Endothelial cell (in vitro differentiated cells): Measurements from ENCODE around the gene SMARCD2. TPM values are rescaled to one million over a fixed set of nuclear protein-coding genes. Genes with fewer than 3 reads are reported as not detected.

Experiments used
- DNase-seq: peaks from one replicate; pipeline ENCODE4 v3.0.0; 2021; ENCODE audit warnings: low spot score
- H3K27ac Mint-ChIP-seq: one replicate; pipeline ENCODE4 v1.8.0; 2021; ENCODE audit warnings: mixed read lengths, inconsistent platforms; ENCODE audit not compliant: unreplicated experiment
- H3K27me3 Mint-ChIP-seq: one replicate; pipeline ENCODE4 v1.8.0; 2021; ENCODE audit warnings: mild to moderate bottlenecking, moderate library complexity, mixed read lengths, inconsistent platforms; ENCODE audit not compliant: unreplicated experiment
- H3K36me3 Mint-ChIP-seq: one replicate; pipeline ENCODE4 v1.8.0; 2021; ENCODE audit warnings: mild to moderate bottlenecking, low read depth, mixed read lengths, inconsistent platforms; ENCODE audit not compliant: unreplicated experiment
- H3K4me1 Mint-ChIP-seq: one replicate; pipeline ENCODE4 v1.8.0; 2021; ENCODE audit warnings: mild to moderate bottlenecking, mixed read lengths, inconsistent platforms; ENCODE audit not compliant: unreplicated experiment
- H3K4me3 Mint-ChIP-seq: one replicate; pipeline ENCODE4 v1.8.0; 2021; ENCODE audit warnings: mild to moderate bottlenecking, mixed read lengths, inconsistent platforms; ENCODE audit not compliant: unreplicated experiment
- H3K9me3 Mint-ChIP-seq: one replicate; pipeline ENCODE4 v1.8.0; 2021; ENCODE audit warnings: mixed read lengths, inconsistent platforms; ENCODE audit not compliant: unreplicated experiment
- total RNA-seq: library from RNA; stranded (reverse); fragmentation: NEBNext Ultra II Directional; extraction: Animal tissue kit (Norgen Biotek cat#: 25700); gene quantifications from one replicate; pipeline ENCODE4 v1.2.1, GENCODE V29; 2021; ENCODE audit not compliant: unreplicated experiment
- TF ChIP-seq, protein P1 (sequence below): fragments of 200-600 bp; sonication (generic); IDR thresholded peaks from one replicate; pipeline ENCODE4 v1.5.0; 2021; ENCODE audit warnings: antibody characterized with exemption; ENCODE audit not compliant: unreplicated experiment

SMARCD2 gene
- total RNA-seq, 1 donor from 2014 or later = 57.3 TPM

DNA sequence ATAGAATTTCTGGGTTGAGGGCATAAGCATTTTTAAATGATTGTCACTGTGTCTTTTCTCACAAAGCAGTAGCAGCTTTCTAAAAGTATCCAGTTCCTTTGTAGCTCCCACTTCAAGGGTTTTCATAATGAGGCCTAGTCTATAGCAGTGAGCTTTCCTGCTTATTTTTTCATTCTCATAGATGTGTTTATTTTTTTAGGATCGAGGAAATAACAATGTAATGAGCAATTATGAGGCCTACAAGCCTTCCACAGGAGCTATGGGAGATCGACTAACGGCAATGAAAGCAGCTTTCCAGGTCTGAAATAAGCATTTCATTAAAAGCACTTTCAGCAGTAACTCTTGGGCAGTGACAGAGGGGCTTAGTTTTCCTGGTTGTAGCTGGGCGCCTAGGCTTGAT is 25.8 kb downstream of the SMARCD2 start:
- Mint-ChIP-seq H3K9me3 (no peaks in the 10 kb centered on the region), H3K4me3 (no peak overlapping the region), H3K36me3 (peaks cover 50% of the 10 kb centered on the region), H3K27me3 (peaks cover 5% of the 10 kb centered on the region), H3K27ac (no peak overlapping the region), H3K4me1 (no peaks in the 10 kb centered on the region)
- DNase-seq = no peak
- TF ChIP-seq, protein P1, sequence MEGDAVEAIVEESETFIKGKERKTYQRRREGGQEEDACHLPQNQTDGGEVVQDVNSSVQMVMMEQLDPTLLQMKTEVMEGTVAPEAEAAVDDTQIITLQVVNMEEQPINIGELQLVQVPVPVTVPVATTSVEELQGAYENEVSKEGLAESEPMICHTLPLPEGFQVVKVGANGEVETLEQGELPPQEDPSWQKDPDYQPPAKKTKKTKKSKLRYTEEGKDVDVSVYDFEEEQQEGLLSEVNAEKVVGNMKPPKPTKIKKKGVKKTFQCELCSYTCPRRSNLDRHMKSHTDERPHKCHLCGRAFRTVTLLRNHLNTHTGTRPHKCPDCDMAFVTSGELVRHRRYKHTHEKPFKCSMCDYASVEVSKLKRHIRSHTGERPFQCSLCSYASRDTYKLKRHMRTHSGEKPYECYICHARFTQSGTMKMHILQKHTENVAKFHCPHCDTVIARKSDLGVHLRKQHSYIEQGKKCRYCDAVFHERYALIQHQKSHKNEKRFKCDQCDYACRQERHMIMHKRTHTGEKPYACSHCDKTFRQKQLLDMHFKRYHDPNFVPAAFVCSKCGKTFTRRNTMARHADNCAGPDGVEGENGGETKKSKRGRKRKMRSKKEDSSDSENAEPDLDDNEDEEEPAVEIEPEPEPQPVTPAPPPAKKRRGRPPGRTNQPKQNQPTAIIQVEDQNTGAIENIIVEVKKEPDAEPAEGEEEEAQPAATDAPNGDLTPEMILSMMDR = no peak

DNA sequence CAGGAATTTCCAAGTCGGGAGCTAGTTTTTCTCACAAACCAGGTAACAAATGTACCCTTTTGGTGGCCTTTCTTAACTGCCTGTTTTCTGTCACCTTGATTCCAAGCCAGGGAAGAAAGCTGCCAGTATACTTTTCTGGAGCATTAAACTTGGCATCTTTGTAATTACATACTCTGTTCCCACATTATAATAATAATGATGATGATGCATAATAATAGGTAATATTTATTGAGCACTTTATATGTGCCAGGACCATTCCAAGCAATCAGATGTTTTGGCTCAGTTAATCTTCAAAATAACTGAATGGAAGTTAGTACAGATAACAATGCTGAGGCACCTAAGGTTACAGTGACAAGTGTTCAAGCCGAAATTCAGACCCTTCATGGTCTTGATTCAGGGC is 26.4 kb downstream of the SMARCD2 start:
- H3K36me3 Mint-ChIP-seq = peaks cover 50% of the 10 kb centered on the region
- TF ChIP-seq, protein P1 = no peak
- DNase-seq = no peak
- H3K27ac Mint-ChIP-seq = no peak overlapping the region
- no peaks in the 10 kb centered on the region for H3K9me3 Mint-ChIP-seq
- H3K27me3 Mint-ChIP-seq = peaks cover 5% of the 10 kb centered on the region
- no peaks in the 10 kb centered on the region for H3K4me1 Mint-ChIP-seq
- no peak overlapping the region for H3K4me3 Mint-ChIP-seq

DNA sequence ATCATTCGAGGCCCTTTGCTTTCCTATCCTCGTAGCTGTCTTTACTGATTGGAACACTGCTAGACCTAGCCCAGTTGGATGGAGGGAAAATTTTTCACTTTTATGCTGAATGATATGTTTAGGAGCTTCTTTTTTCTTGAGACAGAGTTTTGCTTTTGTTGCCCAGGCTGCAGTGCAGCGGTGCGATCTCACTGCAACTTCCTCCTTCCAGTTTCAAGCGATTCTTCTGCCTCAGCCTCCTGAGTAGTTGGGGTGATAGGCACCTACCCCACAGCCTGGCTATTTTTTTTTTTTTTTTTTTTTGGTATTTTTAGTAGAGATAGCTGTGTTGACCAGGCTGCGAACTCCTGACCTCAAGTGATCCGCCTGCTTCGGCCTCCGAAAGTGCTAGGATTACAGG is 32.5 kb downstream of the SMARCD2 start:
- peak overlapping the region; percentile 45 for H3K27ac Mint-ChIP-seq
- H3K27me3 Mint-ChIP-seq = no peaks in the 10 kb centered on the region
- H3K4me1 Mint-ChIP-seq = no peaks in the 10 kb centered on the region
- TF ChIP-seq, protein P1 = no peak
- H3K4me3 Mint-ChIP-seq = no peak overlapping the region
- H3K9me3 Mint-ChIP-seq = no peaks in the 10 kb centered on the region
- DNase-seq = no peak
- peaks cover 46% of the 10 kb centered on the region for H3K36me3 Mint-ChIP-seq

DNA sequence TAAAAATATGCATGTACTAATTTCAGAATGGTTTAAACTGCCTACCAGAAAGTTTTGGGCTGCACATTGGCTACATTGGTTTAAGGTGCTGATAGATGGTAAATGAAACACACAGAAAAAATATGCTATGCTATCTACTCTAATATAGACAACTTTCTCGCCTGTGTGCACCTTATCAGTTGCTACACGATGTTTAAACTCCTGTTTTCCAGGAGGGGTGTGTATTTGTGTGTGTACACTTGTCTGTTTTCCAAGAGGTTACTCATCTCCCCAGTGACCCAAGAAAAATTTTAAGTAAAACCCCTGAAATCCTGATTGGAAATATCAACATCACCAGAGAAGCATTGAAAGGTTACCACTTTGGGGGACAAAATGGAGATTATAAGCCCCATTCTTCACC is 36.9 kb downstream of the SMARCD2 start:
- no peaks in the 10 kb centered on the region for H3K9me3 Mint-ChIP-seq
- H3K36me3 Mint-ChIP-seq = peaks cover 29% of the 10 kb centered on the region
- H3K27ac Mint-ChIP-seq = peak overlapping the region; percentile 61
- TF ChIP-seq, protein P1 = no peak
- no peak overlapping the region for H3K4me3 Mint-ChIP-seq
- no peaks in the 10 kb centered on the region for H3K27me3 Mint-ChIP-seq
- H3K4me1 Mint-ChIP-seq = no peaks in the 10 kb centered on the region
- DNase-seq = no peak

DNA sequence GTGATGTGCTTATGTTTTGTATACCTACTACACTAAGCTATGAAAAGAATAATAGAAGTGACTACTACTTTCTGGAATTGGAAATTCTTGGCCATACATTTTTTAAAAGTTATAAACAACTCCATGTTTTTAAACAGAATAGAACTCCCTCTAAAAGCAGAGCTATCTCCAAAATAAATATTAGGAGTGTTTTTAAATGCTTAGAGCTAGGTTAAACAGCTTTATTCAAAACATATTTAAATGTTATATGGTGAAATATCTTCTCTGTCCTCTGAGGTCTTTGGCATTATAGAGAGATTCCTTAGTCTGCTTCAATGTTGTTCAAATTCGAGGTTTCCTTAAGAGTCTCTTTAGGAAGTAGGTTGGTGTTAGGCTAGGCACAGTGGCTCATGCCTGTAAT is 38.2 kb downstream of the SMARCD2 start:
- DNase-seq = no peak
- no peak overlapping the region for H3K4me3 Mint-ChIP-seq
- H3K4me1 Mint-ChIP-seq = no peaks in the 10 kb centered on the region
- H3K27me3 Mint-ChIP-seq = no peaks in the 10 kb centered on the region
- peaks cover 22% of the 10 kb centered on the region for H3K36me3 Mint-ChIP-seq
- no peaks in the 10 kb centered on the region for H3K9me3 Mint-ChIP-seq
- H3K27ac Mint-ChIP-seq = no peak overlapping the region
- TF ChIP-seq, protein P1 = no peak
